ENCODE results near the gene BCLAF1. TPM values are rescaled to one million over a fixed set of nuclear protein-coding genes. Genes with fewer than 3 reads are reported as not detected.

BCLAF1 gene
- total and polyA plus RNA-seq, 2 donors (not counting 1 experiment from before 2014, with no cell fraction given): 39.3 to 268 TPM

DNA sequence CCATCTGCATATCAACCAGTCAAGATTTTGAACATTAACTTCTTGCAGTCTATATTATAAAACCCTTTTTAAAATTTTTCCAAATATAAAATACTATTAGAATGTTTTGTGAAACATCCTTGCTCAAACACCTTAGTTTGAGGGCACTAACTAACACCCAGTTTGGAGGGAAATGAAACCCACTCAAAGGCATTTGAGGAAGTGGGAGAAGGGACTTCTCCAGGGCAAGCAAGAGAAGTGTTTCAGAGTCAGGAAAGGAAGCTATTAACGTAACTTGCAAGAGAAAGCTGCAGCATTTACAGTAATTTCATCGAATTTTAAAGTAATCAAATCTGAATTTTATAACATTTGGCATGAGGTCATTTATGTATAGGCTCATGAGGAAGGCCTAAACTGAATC lies 60.8 kb downstream of the BCLAF1 start:
- Histone ChIP-seq H4K20me1 (ENCODE audit: control insufficient read depth, insufficient read depth, low read length, poor library complexity, severe bottlenecking) (no peaks in the 10 kb centered on the region), H3K27me3 (replicated peaks in 1 of 4; ENCODE audit: control extremely low read depth in 1 of 4, control insufficient read depth in 3 of 4, insufficient read depth in 4 of 4, low read length in 3 of 4) (no peaks in the 10 kb centered on the region), H2AFZ (ENCODE audit: insufficient read depth, low read depth, low read length, poor library complexity, severe bottlenecking) (no peak overlapping the region), H3K4me1 (ENCODE audit: control insufficient read depth in 2 of 2, insufficient read depth in 2 of 2, low read length in 2 of 2) (peaks cover 10 to 14% of the 10 kb centered on the region in 2 donors), H3K27ac (ENCODE audit: low read length in 2 of 2) (no peak overlapping the region), H3K79me2 (ENCODE audit: control insufficient read depth, insufficient read depth, low read length) (no peaks in the 10 kb centered on the region), H3K4me3 (ENCODE audit: control extremely low read depth in 1 of 5, extremely low read depth in 1 of 5, insufficient read depth in 1 of 5, low read depth in 2 of 5, low read length in 4 of 5) (no peak overlapping the region), H3K36me3 (replicated peaks in 1 of 2; ENCODE audit: control extremely low read depth in 1 of 2, control insufficient read depth in 1 of 2, extremely low read depth in 1 of 2, insufficient read depth in 2 of 2, low read length in 1 of 2) (no peaks in the 10 kb centered on the region), H3K4me2 (replicated peaks; ENCODE audit: low read depth, low read length, poor library complexity, severe bottlenecking) (peak overlapping the region; percentile 14), H3K9me3 (ENCODE audit: control extremely low read depth in 1 of 3, control insufficient read depth in 2 of 3, insufficient read depth in 1 of 3, low read length in 2 of 3) (no peaks in the 10 kb centered on the region), H3K9ac (ENCODE audit: low read length) (no peak overlapping the region)
- Mint-ChIP-seq H3K27ac (no peak overlapping the region), H3K4me1 (peaks cover 12% of the 10 kb centered on the region), H3K9me3 (ENCODE audit: insufficient read depth) (no peaks in the 10 kb centered on the region), H3K4me3 (no peak overlapping the region), H3K27me3 (no peaks in the 10 kb centered on the region)
- POLR2A ChIA-PET: no interaction called here
- WGBS (ENCODE audit: insufficient coverage): no CpG with 5 or more reads among the region's 2 CpGs
- DNase-seq: peak; percentile 33
- ATAC-seq (ENCODE audit: low read depth): no peak
- TF ChIP-seq EZH2 (IDR thresholded peaks at IDR 0.05; ENCODE audit: borderline replicate concordance, insufficient read depth, low read depth, low read length, poor library complexity, severe bottlenecking): no peak
- TF ChIP-seq, protein P1, sequence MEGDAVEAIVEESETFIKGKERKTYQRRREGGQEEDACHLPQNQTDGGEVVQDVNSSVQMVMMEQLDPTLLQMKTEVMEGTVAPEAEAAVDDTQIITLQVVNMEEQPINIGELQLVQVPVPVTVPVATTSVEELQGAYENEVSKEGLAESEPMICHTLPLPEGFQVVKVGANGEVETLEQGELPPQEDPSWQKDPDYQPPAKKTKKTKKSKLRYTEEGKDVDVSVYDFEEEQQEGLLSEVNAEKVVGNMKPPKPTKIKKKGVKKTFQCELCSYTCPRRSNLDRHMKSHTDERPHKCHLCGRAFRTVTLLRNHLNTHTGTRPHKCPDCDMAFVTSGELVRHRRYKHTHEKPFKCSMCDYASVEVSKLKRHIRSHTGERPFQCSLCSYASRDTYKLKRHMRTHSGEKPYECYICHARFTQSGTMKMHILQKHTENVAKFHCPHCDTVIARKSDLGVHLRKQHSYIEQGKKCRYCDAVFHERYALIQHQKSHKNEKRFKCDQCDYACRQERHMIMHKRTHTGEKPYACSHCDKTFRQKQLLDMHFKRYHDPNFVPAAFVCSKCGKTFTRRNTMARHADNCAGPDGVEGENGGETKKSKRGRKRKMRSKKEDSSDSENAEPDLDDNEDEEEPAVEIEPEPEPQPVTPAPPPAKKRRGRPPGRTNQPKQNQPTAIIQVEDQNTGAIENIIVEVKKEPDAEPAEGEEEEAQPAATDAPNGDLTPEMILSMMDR (IDR thresholded peaks at IDR 0.05): no peak
- CTCF ChIA-PET: interaction anchor here (4.1 kb wide), 1 partner anchor 318 kb away, joined by 43 read pairs; no protein-coding TSS in a partner anchor
- intact Hi-C loops (cut with micrococcal nuclease): no loop called here

- peaks cover 10 to 14% of the 10 kb centered on the region in 2 donors for H3K4me1 ChIP-seq (ENCODE audit: control insufficient read depth in 2 of 2, insufficient read depth in 2 of 2, low read length in 2 of 2)
- peaks cover 3% of the 10 kb centered on the region for H3K27me3 Mint-ChIP-seq
- TF ChIP-seq, protein P1 (IDR thresholded peaks at IDR 0.05): no peak
- no peak for TF ChIP-seq EZH2 (IDR thresholded peaks at IDR 0.05; ENCODE audit: borderline replicate concordance, insufficient read depth, low read depth, low read length, poor library complexity, severe bottlenecking)
- peak overlapping the region in 3 of 5 experiments; percentile 25 to 49 (median 38) for H3K4me3 ChIP-seq (ENCODE audit: control extremely low read depth in 1 of 5, extremely low read depth in 1 of 5, insufficient read depth in 1 of 5, low read depth in 2 of 5, low read length in 4 of 5)
- no peaks in the 10 kb centered on the region for H3K27me3 ChIP-seq (replicated peaks in 1 of 4; ENCODE audit: control extremely low read depth in 1 of 4, control insufficient read depth in 3 of 4, insufficient read depth in 4 of 4, low read length in 3 of 4)
- H3K4me2 ChIP-seq (replicated peaks; ENCODE audit: low read depth, low read length, poor library complexity, severe bottlenecking): peak overlapping the region; percentile 74
- 95% methylated on average over 4 of the region's 4 CpGs for WGBS (ENCODE audit: insufficient coverage)
- peak overlapping the region; percentile 51 for H3K4me3 Mint-ChIP-seq
- CTCF ChIA-PET: interaction anchor here (0.7 to 4.1 kb wide), 43 partner anchors 9 to 784 kb away, joined by 3 to 62 read pairs (median 5); partner anchors contain the start of gene MTFR2
- H3K9me3 Mint-ChIP-seq (ENCODE audit: insufficient read depth): no peaks in the 10 kb centered on the region
- H2AFZ ChIP-seq (ENCODE audit: insufficient read depth, low read depth, low read length, poor library complexity, severe bottlenecking): peak overlapping the region; percentile 75
- intact Hi-C loops (cut with micrococcal nuclease): loop anchor here (1.0 kb wide), 5 partner anchors 318 to 776 kb away; no protein-coding TSS in a partner anchor
- H3K36me3 ChIP-seq (replicated peaks in 1 of 2; ENCODE audit: control extremely low read depth in 1 of 2, control insufficient read depth in 1 of 2, extremely low read depth in 1 of 2, insufficient read depth in 2 of 2, low read length in 1 of 2): no peaks in the 10 kb centered on the region
- POLR2A ChIA-PET: no interaction called here
- DNase-seq (no peak), ATAC-seq (ENCODE audit: low read depth) (no peak)
- H3K27ac ChIP-seq (ENCODE audit: low read length in 2 of 2): no peak overlapping the region
- no peaks in the 10 kb centered on the region for H3K79me2 ChIP-seq (ENCODE audit: control insufficient read depth, insufficient read depth, low read length)
- H3K4me1 Mint-ChIP-seq: peaks cover 12% of the 10 kb centered on the region
- H4K20me1 ChIP-seq (ENCODE audit: control insufficient read depth, insufficient read depth, low read length, poor library complexity, severe bottlenecking): no peaks in the 10 kb centered on the region
- H3K27ac Mint-ChIP-seq: no peak overlapping the region
- H3K9me3 ChIP-seq (ENCODE audit: control extremely low read depth in 1 of 3, control insufficient read depth in 2 of 3, insufficient read depth in 1 of 3, low read length in 2 of 3): no peaks in the 10 kb centered on the region
- H3K9ac ChIP-seq (ENCODE audit: low read length): peak overlapping the region; percentile 53
Observed at GRCh38 chr6:136226674-136227377, 62.8 kb downstream of the BCLAF1 start.
